Osteoblast (primary cell): ENCODE results near the gene ATRNL1. TPM values are rescaled to one million over a fixed set of nuclear protein-coding genes. Genes with fewer than 3 reads are reported as not detected.

Experiments used
- DNase-seq: peaks from one replicate; pipeline ENCODE4 v3.0.0; 2011; ENCODE audit warnings: low spot score, mixed read lengths; ENCODE audit not compliant: insufficient read length; ENCODE audit errors: missing footprints
- H2AFZ ChIP-seq: 2 replicates; pipeline ENCODE4 v1.6.0; 2011; ENCODE audit warnings: mild to moderate bottlenecking, low read length
- H3K27ac ChIP-seq: 2 replicates; pipeline ENCODE4 v1.5.1; 2011; ENCODE audit warnings: mild to moderate bottlenecking, low read depth, low read length, moderate library complexity
- H3K27me3 ChIP-seq: 2 replicates; pipeline ENCODE4 v1.6.0; 2012; ENCODE audit warnings: mild to moderate bottlenecking, control low read depth, inconsistent platforms, low read length, moderate library complexity; ENCODE audit not compliant: insufficient read depth
- H3K36me3 ChIP-seq: 2 replicates; pipeline ENCODE4 v1.5.1; 2011; ENCODE audit warnings: mild to moderate bottlenecking, low read length, control low read depth, moderate library complexity; ENCODE audit not compliant: insufficient read depth
- H3K4me1 ChIP-seq: 2 replicates; pipeline ENCODE4 v1.5.1; 2011; ENCODE audit warnings: mild to moderate bottlenecking, low read length, control low read depth, moderate library complexity; ENCODE audit not compliant: insufficient read depth
- H3K4me2 ChIP-seq: 2 replicates; pipeline ENCODE4 v1.6.0; 2011; ENCODE audit warnings: mild to moderate bottlenecking, low read length; ENCODE audit not compliant: insufficient read depth
- H3K4me3 ChIP-seq: fragments of 200-600 bp; sonication (generic); 3 replicates; pipeline ENCODE4 v1.5.1; 2012; ENCODE audit warnings: mild to moderate bottlenecking, low read length, inconsistent platforms; ENCODE audit not compliant: insufficient read depth
- H3K79me2 ChIP-seq: 2 replicates; pipeline ENCODE4 v1.6.0; 2012; ENCODE audit warnings: mild to moderate bottlenecking, low read length, control low read depth, inconsistent platforms; ENCODE audit not compliant: insufficient read depth
- H3K9me3 ChIP-seq: 2 replicates; pipeline ENCODE4 v1.5.1; 2011; ENCODE audit warnings: low read depth, low read length, control low read depth
- H4K20me1 ChIP-seq: 2 replicates; pipeline ENCODE4 v1.6.0; 2012; ENCODE audit warnings: mild to moderate bottlenecking, low read length, control low read depth; ENCODE audit not compliant: insufficient read depth
- CTCF ChIP-seq: IDR thresholded peaks from 2 replicates; pipeline ENCODE4 v1.5.1; 2011; ENCODE audit warnings: mild to moderate bottlenecking, low read depth, low read length, moderate library complexity; ENCODE audit errors: extremely low read depth
- total RNA-seq: library from RNA; depleted of rRNA; stranded (reverse); fragments of >200 nt; gene quantifications from 2 replicates; pipeline ENCODE4 v1.2.3, GENCODE V29; 2012

ATRNL1 gene
- total RNA-seq, 1 donor = 1.4 TPM

GRCh38 chr10:115933098-115933497, 839.9 kb downstream of the ATRNL1 start:
- Histone ChIP-seq H3K36me3 (no peaks in the 10 kb centered on the region), H3K9me3 (no peaks in the 10 kb centered on the region), H3K79me2 (no peaks in the 10 kb centered on the region), H3K27ac (no peak overlapping the region), H3K4me1 (peaks cover 27% of the 10 kb centered on the region), H4K20me1 (no peaks in the 10 kb centered on the region), H3K4me2 (no peak overlapping the region), H3K4me3 (no peak overlapping the region), H2AFZ (no peak overlapping the region), H3K27me3 (no peaks in the 10 kb centered on the region)
- DNase-seq = no peak
- no peak for TF ChIP-seq CTCF

- Histone ChIP-seq H4K20me1 (no peaks in the 10 kb centered on the region), H3K36me3 (no peaks in the 10 kb centered on the region), H3K9me3 (no peaks in the 10 kb centered on the region), H3K4me2 (no peak overlapping the region), H3K4me3 (no peak overlapping the region), H3K27me3 (no peaks in the 10 kb centered on the region), H3K79me2 (no peaks in the 10 kb centered on the region), H3K27ac (no peak overlapping the region), H3K4me1 (peaks cover 27% of the 10 kb centered on the region), H2AFZ (no peak overlapping the region)
- TF ChIP-seq CTCF = no peak
- DNase-seq = no peak
Measured at GRCh38 chr10:115935731-115936130, 842.6 kb downstream of the ATRNL1 start.

- Histone ChIP-seq H3K4me3 (no peak overlapping the region), H4K20me1 (no peaks in the 10 kb centered on the region), H3K79me2 (no peaks in the 10 kb centered on the region), H2AFZ (no peak overlapping the region), H3K36me3 (no peaks in the 10 kb centered on the region), H3K9me3 (no peaks in the 10 kb centered on the region), H3K4me2 (peak overlapping the region; percentile 56), H3K27ac (peak overlapping the region; percentile 70), H3K27me3 (no peaks in the 10 kb centered on the region), H3K4me1 (peaks cover 39% of the 10 kb centered on the region)
- no peak for TF ChIP-seq CTCF
- DNase-seq = peak; percentile 4
Measured at GRCh38 chr10:115936926-115937767, 844.0 kb downstream of the ATRNL1 start.

- Histone ChIP-seq H3K4me1 (peaks cover 43% of the 10 kb centered on the region), H3K27me3 (no peaks in the 10 kb centered on the region), H3K4me3 (no peak overlapping the region), H3K4me2 (peak overlapping the region; percentile 56), H3K36me3 (no peaks in the 10 kb centered on the region), H3K27ac (peak overlapping the region; percentile 70), H3K9me3 (no peaks in the 10 kb centered on the region), H2AFZ (peak overlapping the region; percentile 17), H3K79me2 (no peaks in the 10 kb centered on the region), H4K20me1 (no peaks in the 10 kb centered on the region)
- TF ChIP-seq CTCF = no peak
- DNase-seq = no peak
Measured at GRCh38 chr10:115937768-115938056, 844.5 kb downstream of the ATRNL1 start.
